Lung (tissue), 12 donors: ENCODE results near the gene GPR107. TPM values are rescaled to one million over a fixed set of nuclear protein-coding genes. Genes with fewer than 3 reads are reported as not detected.

Experiments used
- ATAC-seq: fragments of 200-7000 bp; cut with Tn5 transposase; one replicate; pipeline ENCODE4 v1.9.1; 2020; ENCODE audit warnings: moderate number of reproducible peaks; ENCODE audit not compliant: insufficient read depth, low FRiP score
- DNase-seq, 3 donors: peaks; one replicate each; pipeline ENCODE4 v3.0.0-alpha.2; 2013 to 2017
- H3K27ac ChIP-seq, 2 donors: one replicate each; pipeline ENCODE4 v1.5.1; 2013; ENCODE audit warnings: mild to moderate bottlenecking in 2 of 2, moderate library complexity in 2 of 2, control low read depth in 1 of 2, inconsistent platforms in 1 of 2, low read depth in 1 of 2, low read length in 1 of 2
- H3K27me3 ChIP-seq, 3 donors: one replicate each; pipeline ENCODE4 v1.5.1; 2013; ENCODE audit warnings: low read length in 2 of 3; ENCODE audit not compliant: control insufficient read depth in 3 of 3, insufficient read depth in 3 of 3
- H3K36me3 ChIP-seq, 4 donors: one replicate each; pipeline ENCODE4 v1.5.1; 2013; ENCODE audit warnings: low read length in 4 of 4, mild to moderate bottlenecking in 1 of 4, moderate library complexity in 1 of 4; ENCODE audit not compliant: control insufficient read depth in 4 of 4, insufficient read depth in 4 of 4
- H3K4me1 ChIP-seq, 5 donors: one replicate each; pipeline ENCODE4 v1.5.1; 2013; ENCODE audit warnings: low read length in 5 of 5, mild to moderate bottlenecking in 2 of 5, moderate library complexity in 1 of 5; ENCODE audit not compliant: control insufficient read depth in 5 of 5, insufficient read depth in 5 of 5
- H3K4me3 ChIP-seq: one replicate; pipeline ENCODE4 v1.5.1; 2013; ENCODE audit warnings: mild to moderate bottlenecking, control low read depth, moderate library complexity
- H3K9ac ChIP-seq, 2 donors: one replicate each; pipeline ENCODE4 v1.5.1; 2013; ENCODE audit warnings: low read length in 2 of 2, control low read depth in 1 of 2; ENCODE audit not compliant: insufficient read depth in 1 of 2
- H3K9me3 ChIP-seq, 4 donors: one replicate each; pipeline ENCODE4 v1.5.1; 2013; ENCODE audit warnings: low read length in 3 of 4, mild to moderate bottlenecking in 1 of 4, moderate library complexity in 1 of 4; ENCODE audit not compliant: control insufficient read depth in 4 of 4, insufficient read depth in 3 of 4
- CTCF ChIP-seq: IDR thresholded peaks from 2 replicates; pipeline ENCODE4 v1.5.1; 2012; ENCODE audit warnings: mild to moderate bottlenecking; ENCODE audit errors: control extremely low read depth, extremely low read depth
- WGBS, 2 donors: extraction: QIAGEN DNeasy Blood & Tissue Kit; methylation state at CpG; one replicate each; pipeline ENCODE4 v1.1.7; 2013; 5-methylcytosine and 5-hydroxymethylcytosine counted together
- polyA plus RNA-seq, 2 donors: library from polyadenylated mRNA; stranded (reverse); fragments of 200-250 nt; gene quantifications; one replicate each; pipeline ENCODE4 v1.2.1, GENCODE V29; 2013
- total RNA-seq, 2 donors: library from RNA; depleted of rRNA in 1 of 2; stranded (reverse); fragments of >200 nt in 1 of 2; gene quantifications; one replicate each; pipeline ENCODE4 v1.2.1, GENCODE V29; 2014 to 2021
- donor health status: control.
- donor health status: control.
- donor health status: Bipolar disorder and iron deficiency.
- donor health status: healthy.
- donor health status: DM: yes; HTN: yes; CAD: no.

GPR107 gene
- total and polyA plus RNA-seq, 4 donors = 11.0 to 180 (median 33.2) TPM

GRCh38 chr9:130137081-130137640 is 83.5 kb downstream of the GPR107 start:
- ATAC-seq = no peak
- WGBS, 2 donors = 62 to 88% methylated on average over 15 of the region's 15 CpGs
- H3K4me3 ChIP-seq = no peak overlapping the region
- H3K27ac ChIP-seq = no peak overlapping the region
- DNase-seq = no peak
- peaks cover 3 to 18% (median 10%) of the 10 kb centered on the region in 5 donors for H3K4me1 ChIP-seq
- no peaks in the 10 kb centered on the region for H3K9me3 ChIP-seq
- H3K9ac ChIP-seq = no peak overlapping the region
- TF ChIP-seq CTCF = no peak
- H3K27me3 ChIP-seq = no peaks in the 10 kb centered on the region
- H3K36me3 ChIP-seq = peaks cover 0 to 11% (median 8%) of the 10 kb centered on the region in 4 donors

GRCh38 chr9:130137641-130138081 is 84.0 kb downstream of the GPR107 start:
- WGBS, 2 donors = 81 to 89% methylated on average over 11 of the region's 11 CpGs
- Histone ChIP-seq H3K4me3 (no peak overlapping the region), H3K9ac (no peak overlapping the region), H3K36me3 (peaks cover 0 to 11% (median 8%) of the 10 kb centered on the region in 4 donors), H3K27me3 (no peaks in the 10 kb centered on the region), H3K4me1 (peaks cover 3 to 22% (median 10%) of the 10 kb centered on the region in 5 donors), H3K27ac (no peak overlapping the region), H3K9me3 (no peaks in the 10 kb centered on the region)
- no peak for TF ChIP-seq CTCF
- ATAC-seq = no peak
- no peak for DNase-seq

- DNase-seq (peak; percentile 26 to 68 (median 40)), ATAC-seq (peak; percentile 31)
- peaks cover 3 to 27% (median 10%) of the 10 kb centered on the region in 5 donors for H3K4me1 ChIP-seq
- TF ChIP-seq CTCF = no peak
- 36 to 51% methylated on average over 9 to 10 of the region's 10 CpGs for WGBS, 2 donors
- no peak overlapping the region for H3K9ac ChIP-seq
- no peaks in the 10 kb centered on the region for H3K27me3 ChIP-seq
- H3K27ac ChIP-seq = no peak overlapping the region
- H3K9me3 ChIP-seq = no peaks in the 10 kb centered on the region
- peaks cover 0 to 11% (median 7%) of the 10 kb centered on the region in 4 donors for H3K36me3 ChIP-seq
- H3K4me3 ChIP-seq = no peak overlapping the region
Observed at GRCh38 chr9:130138171-130138653, 84.5 kb downstream of the GPR107 start.
